Stimulated activated CD4-positive, alpha-beta T cell treated with anti-CD3 and anti-CD28 coated beads, TNF-alpha, amount 100 ng/mL, for 1 hour (primary cell): ENCODE results near the gene POU2AF1.

ENCODE experiments used
- DNase-seq, 3 donors: peaks; one replicate each; pipeline ENCODE4 v3.0.0-alpha.2; 2020; ENCODE audit warnings: low read depth in 3 of 3, low spot score in 1 of 3

Gene POU2AF1

DNA sequence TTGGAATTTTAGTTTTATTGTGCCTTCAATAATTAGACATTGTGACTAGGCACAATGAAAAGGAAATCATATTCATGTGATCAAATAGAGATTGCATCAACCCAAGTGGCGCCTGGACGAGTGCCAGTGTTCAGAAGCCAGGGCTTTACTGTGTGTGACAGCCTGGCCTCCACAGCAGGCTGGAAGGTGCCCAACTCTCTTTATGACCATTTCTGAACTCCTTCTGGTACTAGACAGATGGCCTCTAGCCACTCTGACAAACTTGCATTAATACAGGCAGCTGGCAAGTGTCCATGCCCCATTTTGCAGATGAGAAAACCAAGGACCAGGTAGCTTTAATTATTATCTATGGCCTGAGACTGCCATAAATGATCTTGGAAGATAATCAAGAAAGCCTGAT lies 8.3 kb upstream of the POU2AF1 start:
- no peak for DNase-seq

DNA sequence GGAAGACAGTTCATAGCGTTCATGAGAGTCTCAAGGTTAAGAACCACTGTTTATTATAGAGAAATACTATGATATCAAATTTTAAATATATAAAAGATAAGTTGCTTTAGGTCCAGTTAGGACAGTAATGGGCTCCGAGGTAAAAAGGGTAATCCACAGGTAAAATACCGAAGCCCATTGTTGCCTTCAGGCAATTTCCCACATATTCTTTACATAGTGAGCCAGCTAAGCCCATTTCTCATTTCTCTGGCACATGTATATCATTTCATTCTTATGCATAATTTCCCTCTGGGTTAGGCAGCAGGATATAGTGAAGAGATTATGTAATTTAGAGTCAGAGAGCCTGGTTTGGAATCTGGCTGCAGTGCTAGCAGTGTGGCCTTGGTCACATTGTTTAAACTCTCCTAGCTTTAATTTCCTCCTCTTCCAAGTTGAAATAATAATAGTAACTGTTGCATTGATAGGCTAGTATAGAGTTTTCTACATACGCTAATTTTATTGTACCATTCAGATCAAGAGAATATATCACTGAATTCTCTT lies 7.6 kb upstream of the POU2AF1 start:
- no peak for DNase-seq

DNA sequence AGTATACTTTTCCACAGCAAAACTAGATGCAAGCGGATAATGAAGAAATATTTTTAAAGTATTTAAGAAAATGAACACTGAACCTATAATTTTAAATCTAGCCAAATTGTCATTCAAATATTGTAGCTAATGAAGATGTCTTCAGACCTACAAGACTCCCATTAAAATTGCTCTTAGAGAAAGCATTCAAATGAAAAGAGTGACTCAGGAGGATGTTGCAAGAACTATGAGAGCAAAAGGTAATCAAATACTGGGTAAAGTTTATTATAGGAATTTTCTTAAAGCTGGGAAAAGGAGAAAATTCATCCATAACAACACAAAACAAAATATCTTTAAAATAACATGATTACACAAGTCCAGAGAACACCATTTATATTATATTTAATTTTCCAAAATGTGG lies 5.4 kb upstream of the POU2AF1 start:
- no peak for DNase-seq

DNA sequence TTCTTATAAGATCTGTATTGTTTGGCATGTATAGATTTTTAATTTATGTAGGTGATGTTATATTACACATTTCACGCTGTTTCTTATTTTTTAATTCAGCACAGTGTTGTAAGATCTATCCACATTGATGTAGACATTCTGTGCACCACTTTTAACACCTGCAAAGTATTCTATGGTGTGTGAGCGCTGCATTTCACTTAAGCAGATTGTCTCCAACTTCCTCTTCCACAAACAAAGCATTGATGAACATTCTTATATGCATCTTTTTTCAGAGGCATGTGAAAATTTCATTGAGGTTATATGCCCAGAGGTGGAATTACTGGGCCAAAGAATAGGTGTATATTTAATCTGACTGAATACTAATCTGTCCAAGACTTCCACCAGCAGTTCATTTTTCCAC lies 3.4 kb upstream of the POU2AF1 start:
- DNase-seq: no peak

DNA sequence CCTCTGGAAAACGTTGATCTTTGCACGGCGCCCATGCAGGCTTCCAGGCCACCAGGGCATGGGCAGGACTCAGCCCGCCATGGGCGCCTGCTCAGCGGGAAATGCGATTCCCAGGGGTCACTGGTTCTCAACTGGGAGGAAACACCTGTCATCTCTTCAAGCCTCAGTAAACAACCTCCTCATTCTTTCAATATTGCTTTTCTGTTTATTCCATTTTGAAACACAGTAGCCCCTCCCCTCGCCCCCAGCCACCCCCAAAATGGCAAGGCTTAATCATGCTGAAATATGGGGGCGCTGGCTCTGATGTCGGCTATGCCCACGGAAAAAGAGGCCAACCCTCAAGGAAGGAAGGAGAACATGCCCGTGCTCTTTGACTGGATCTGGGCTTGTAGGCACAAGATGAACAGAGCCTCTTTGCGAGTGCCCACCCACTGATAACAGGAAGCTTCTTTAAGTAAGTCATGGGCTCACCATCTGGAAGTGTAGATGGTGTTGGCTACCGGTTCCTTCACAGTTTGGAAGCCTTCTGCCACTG lies 594 bp upstream of the POU2AF1 start:
- no peak for DNase-seq

DNA sequence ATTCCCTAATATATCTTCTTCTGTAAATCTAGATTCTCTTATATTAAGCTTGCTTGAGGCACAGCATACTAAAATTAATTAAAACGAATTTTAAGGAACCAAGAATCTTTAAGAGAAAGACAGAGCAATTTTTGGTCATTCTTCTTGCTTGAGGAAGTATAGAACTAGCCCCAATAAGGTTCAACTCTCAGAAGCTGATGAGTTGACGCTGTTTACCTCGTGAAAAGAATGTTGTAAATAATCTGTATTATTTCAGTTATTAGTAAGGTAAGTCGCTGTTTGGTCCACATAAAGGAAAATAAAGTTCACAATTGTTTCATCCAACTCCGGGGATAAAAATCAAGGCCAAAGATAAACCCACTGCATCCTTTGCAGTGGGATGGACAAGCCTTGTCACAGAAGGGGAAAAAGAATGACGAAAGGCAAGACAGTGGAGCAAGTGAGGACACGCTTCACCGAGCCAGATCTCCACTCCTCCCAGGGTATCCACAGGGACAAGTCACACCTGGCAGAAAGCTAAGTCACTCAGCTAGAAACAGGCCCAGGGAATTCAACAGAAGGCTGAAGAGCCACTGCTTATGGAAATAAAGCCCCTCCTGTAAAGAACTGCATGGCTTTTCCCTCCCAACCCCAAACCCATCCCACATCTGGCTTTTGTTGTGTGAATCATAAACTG lies 752 bp downstream of the POU2AF1 start:
- DNase-seq: no peak

DNA sequence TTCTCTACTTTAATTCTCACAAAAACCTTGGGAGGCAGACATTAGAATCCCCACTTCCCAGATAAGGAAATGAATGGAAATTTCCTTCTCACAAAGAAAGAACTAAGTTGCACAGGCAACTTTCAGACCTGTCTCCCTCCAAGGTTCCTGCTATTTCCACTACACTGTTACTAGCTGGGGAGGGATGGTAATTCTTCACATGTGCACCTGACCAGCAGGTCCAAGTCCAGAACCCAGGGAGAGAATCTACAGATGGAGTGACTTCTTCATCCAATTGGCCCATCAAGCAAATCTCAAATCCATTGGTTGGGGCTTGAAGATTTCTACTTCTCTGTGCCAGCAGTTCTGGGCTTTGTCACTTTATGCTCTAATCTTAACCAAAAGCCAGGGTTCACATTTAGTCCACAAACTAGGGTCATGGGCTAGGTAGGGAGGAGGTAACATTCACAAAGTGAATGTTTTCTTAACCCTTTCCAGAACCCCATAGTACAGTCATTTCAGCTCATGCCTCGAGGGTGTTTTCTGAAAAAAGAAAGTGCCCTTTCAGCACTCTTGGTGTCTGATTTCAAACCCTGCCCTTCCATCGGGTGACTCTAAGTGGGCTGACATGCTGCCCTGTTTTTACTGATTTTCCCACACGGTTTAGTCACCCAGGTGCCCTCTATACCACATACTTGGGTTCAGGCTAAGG lies 2.7 kb downstream of the POU2AF1 start:
- DNase-seq: no peak

DNA sequence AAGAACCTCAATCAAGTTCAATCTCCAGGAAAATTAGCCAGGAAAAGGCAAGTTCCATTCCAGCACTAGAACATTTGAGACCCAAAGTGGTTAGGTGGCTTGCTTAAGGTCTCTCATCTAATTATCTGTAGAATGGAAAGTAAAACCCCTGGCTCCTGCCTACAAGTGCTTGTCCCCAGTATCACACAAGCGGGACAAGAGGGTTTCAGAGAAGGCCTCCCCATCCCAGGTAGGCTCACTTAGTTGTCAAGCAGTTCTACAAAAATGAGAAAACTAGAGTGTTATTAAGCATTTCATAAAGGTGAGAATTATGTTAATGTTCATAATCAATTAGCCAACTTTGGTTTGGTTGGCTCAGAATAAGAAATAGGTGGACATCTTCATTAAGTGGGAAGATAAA lies 5.5 kb downstream of the POU2AF1 start:
- no peak for DNase-seq

DNA sequence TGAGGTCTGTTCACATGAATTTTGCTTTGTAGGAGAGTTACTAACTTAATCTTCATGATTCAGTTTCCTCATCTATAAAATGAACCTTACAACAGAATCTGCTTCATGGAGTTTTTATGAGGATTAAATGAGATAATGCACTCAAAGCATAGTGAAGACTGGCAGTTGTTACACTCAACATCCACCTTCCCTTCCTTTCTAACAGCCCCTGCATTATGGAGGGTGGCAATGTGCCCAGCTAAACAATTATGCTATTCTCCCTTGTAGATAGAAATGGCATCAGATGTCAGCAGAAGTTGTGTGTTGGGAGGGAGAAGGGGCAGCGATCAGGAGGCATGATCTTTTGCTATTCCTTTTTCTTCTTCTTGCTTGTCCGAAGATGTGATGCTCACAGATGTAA lies 6.5 kb downstream of the POU2AF1 start:
- no peak for DNase-seq

DNA sequence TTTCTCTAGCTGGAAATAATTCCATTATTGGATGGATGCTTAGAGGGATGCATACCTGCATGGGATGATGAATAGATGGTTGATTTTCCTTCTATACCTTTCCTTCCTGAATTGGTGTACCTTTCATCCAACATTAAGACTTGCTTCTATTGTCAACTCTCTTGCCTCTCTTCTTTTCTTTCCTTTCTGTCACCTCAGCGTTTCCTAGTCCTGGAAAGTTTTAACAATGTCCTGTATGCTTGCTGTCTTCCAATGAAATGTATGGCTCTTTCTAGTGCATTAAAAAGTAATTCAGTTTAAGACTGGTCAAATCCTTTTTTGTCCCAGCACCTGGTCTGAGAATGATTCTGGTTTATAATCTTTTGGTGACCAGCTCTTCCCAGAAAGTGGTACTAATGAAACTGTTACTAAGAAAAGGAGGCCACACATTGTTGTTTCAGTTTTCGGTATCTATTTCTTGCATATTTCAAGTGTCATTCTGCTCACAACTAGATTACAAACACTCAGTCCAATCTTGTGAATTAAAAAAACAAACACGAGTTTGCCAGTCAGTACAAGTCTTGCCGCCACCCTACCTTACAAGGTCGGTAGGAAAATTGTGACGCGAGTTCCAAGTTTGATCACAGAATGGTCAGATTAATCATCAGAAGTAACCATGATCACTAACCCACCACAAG lies 8.0 kb downstream of the POU2AF1 start:
- DNase-seq: no peak

DNA sequence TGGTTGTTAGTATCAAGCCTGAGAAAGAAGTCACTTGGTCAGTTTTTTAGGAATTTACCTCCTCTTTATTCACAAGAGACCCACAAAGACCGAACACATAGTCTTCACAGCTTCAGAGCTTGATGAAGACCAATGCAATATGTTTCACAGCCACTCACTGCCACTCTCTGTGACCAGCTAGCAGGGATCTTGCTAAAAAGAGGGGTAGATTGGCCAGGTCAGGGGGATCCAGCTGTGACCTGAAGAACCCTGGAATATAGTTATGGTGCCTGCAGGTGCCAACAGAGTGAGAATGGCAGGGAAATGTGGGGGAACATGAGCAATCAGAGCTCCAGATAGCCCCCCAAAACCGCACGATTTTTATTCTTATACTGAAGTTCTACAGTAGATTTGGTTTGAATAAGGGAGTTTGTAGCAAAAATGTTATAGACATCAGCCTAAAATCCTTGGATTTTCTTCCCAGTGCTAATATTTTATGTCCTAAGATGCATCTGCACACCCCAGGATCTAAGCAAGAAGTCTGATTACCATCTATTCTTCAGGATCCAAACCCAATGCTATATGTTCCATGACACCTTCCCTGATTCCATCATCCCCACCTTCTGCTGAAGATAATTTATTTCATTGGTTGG lies 8.7 kb downstream of the POU2AF1 start:
- no peak for DNase-seq

DNA sequence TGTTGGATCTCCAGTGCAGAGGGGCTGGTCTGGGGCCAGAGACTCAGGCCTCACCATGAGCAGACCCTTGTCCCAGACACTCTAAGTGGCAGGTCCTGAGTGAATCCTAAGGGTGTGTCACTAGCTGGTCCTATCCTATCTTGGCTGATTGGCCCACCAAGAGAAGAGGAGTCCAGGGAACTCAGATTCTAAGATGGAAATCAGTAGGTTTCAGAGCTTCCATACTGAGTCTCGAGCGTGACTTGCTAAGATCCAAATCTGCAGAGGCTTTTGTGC lies 10.9 kb downstream of the POU2AF1 start:
- no peak for DNase-seq

DNA sequence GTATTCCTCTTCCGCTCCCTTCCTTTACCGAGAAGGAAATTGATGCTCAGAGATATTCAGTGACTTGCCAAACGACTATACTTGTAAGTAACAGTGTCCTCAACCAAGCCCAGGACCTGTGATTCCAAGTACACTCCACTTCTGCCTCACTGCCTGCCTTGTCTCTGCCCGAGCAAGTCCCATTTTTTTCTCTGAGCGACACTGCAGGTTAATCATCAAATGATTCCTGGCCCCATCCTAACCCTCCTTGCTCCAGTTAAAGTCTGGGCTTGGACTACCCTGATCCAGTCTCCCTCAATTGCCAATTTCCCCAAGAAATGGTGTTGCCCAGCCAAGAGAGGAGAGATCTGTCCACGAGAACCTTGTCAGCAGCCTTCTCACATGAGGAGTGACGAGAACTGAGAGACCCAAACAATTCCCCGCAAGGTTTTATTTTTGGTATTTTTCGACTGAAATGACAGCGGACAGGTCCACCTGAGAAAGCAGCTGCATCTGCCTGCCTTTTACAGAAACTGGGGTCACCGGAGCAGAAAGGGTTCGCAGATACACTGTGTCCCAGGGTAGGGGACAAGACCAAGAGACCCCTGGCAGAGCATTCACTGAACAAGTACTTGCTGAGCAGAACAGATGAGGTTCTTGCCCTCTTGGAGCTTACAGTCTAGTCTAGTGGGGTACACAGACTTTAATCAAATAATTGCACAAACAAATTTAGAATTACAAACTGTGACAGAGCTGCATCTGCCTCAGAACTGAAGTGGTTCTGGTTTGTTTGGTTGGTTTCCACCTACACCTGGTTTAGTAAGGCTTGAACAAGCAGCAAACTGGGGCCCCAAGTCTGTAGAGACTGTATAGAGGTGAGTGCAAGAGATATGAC lies 11.4 kb downstream of the POU2AF1 start:
- no peak for DNase-seq

DNA sequence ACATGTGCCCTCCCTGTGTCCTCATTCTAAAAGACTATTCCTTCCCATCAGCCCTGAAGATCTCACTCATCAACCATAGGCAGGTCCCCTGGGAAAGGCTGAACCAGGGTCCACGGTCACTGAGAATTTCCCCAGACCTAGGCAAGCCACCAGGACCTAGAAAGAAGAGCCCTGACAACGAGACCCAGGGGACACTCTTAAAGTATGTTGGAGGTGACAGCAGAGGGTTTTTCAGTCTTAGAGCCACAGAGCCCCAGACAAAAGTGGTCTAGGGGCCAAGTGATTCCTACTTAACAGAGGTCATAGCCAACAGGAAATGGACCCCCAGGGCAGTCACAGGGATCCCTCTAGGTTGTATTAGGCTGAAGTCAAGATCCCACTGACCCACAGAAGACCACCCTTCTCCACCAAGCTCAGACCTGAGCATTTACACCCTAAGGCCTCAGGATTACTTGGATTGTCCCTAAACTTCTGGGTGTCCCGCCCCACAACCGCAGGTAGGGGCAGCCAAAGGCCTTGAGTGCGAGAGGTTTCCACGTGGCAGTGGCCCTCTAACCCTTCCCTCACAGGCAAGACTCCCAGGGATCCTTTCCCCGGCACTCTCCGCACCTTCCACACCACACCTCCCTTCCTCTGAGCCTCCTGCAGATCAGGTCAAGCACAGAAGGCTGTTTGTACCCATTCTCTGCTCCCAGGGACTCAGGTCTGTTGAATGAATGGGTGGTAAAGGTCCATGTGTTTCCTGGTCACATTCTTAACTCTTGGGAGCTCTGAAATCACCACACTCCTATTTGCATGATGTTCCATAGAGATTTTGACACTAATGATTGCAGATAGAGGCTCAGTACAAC lies 12.3 kb downstream of the POU2AF1 start:
- DNase-seq: no peak

DNA sequence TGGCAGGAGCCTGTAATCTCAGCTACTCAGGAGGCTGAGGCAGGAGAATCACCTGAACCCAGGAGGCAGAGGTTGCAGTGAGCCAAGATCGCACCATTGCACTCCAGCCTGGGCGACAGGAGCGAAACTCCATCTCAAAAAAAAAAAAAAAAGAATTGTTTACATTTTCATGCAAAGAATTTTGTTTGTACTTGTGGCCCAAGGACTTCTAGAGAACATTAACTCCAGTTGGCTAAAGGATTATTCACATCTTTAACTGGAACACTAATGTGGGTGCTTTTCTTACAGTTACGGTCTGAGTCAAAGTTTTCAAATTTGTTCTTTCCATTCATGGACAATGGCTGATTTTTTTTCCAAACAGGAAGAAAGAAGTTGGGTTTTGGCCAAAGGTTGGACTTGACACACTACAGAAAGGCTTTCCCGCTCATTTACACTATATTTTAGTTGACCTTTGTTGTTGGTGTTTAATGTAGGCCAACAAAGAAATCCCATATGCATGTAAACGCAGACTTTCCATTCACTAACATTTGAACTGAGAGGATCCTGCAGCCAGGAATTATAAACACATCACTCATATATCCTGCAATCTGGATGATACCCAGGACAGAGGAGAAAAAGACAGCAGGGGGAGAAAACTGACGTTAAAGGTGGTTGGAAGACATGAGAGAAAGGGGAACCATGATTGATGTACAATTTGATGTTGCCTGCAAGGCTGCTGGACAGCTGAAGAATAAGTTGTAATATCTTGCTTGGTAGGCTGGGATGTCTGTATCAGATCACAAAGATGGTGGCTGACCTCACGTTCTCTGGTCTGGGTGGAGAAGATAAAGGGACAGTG lies 13.1 kb downstream of the POU2AF1 start:
- no peak for DNase-seq

DNA sequence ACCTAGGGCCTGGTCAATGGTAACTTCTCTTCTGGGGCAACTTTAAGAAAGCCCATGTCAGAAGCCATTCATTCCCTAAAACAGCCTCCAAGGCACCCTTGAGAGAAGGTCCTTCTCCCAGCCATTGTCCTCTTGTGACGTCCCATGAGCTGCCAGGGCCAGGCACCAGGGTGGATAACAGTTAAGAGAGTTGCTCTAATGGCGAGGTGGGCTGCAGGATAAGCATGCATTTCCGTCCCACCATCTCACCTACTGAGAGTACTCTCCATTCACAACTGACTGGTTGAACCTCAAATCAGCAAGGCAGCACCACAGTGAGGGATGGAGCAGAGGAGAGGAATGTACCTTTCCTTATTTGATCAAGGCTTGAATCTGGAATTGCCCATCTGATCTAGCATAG lies 14.6 kb downstream of the POU2AF1 start:
- DNase-seq: no peak

DNA sequence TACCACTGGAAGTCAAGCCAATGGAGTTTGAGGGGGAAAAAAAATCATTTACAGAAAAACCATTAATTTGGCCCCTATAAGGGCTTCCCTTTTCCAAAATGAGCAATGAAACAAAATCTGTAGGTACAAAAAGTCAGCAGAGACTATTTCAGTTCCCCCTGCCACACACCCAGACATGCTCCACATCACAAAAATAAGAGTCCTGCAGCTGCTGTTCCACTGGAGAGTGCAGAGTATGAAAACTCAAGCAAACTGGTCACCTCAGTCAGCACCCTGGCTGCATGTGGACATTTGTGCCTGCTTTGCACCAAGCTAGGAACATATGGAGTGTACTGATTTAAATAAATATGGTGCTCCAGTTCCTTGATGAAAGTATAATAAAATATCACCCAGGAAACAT lies 15.1 kb downstream of the POU2AF1 start:
- DNase-seq: no peak

DNA sequence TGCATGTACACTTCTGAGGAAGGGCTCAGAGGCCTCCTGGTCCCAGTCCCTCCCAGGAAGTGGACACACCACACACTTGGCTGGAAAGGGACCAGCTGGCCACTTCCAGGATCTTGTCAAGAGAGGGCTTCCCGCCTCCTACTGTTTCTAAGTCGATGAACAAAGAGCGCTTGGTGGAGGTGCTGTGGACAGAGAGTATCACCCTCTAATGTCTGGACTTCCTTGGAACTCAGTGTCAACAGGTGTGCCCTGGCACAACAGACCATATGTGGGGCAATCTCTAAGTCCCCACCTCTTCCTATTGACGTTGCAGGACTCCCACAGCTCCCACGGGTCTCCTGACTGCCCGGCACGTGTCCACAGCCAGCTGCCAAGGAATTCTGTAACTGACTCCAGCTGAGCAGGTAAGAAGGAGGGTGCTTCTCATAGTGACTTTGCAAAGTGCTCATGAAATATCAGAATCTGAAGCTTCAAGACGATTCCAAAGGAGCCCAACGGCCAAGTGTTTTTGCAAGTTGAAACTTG lies 16.1 kb downstream of the POU2AF1 start:
- no peak for DNase-seq

DNA sequence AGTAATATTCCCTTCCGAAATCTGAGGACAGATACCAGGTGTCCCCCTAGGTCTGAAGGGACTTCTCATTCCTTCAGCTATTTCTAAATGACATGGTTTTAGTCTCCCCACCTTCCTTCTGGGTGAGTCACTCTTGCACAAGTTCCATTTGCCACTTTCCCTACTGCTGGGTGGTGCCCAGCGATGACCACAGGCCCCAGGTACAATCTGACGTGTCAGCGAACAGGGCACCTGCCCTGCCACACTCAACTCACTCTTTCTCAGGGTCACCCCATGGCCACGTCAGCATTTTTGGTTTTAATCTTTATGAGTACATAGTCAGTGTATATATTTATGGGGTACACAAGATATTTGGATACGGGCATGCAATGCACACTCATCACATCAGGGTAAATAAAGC lies 17.2 kb downstream of the POU2AF1 start:
- DNase-seq: no peak
